GM12801 (cell line): ENCODE measurements around the gene ULBP1.

ENCODE experiments used
- CTCF ChIP-seq: IDR thresholded peaks from one replicate; pipeline ENCODE4 v1.5.1; 2011; ENCODE audit warnings: control low read depth; ENCODE audit not compliant: insufficient read length; ENCODE audit errors: extremely low read depth

ULBP1 gene, protein sequence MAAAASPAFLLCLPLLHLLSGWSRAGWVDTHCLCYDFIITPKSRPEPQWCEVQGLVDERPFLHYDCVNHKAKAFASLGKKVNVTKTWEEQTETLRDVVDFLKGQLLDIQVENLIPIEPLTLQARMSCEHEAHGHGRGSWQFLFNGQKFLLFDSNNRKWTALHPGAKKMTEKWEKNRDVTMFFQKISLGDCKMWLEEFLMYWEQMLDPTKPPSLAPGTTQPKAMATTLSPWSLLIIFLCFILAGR

GRCh38 chr6:149963462-149964307, at the start of gene ULBP1:
TSS of gene ULBP1 (plus strand) at chr6:149963943. CDS start at chr6:149964050, 107 bp downstream.
- no peak for TF ChIP-seq CTCF

- no peak for TF ChIP-seq CTCF
Measured at GRCh38 chr6:149915970-149916865, 47.5 kb upstream of the ULBP1 start.

DNA sequence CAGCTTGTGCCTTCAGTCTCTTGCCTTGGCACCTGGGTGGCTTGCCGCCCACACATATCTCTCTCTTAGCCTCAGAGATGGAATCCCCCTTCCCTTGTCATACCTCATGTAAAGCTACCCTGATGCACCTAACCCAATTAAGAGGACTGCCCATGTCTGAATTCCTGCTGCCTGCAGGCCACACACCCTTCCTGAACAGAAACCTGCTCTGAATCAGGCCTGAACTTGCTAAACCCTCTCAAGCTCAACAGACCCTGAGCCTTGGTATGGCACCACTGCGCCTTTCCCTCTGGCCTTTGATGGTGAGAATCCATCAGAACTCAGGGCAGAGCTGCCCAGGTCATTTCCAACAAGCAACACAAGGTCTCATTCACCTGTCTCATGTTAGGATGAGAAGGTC, 46.1 kb upstream of the ULBP1 start:
- TF ChIP-seq CTCF = no peak

GRCh38 chr6:149918151-149918905, 45.4 kb upstream of the ULBP1 start:
- no peak for TF ChIP-seq CTCF

- no peak for TF ChIP-seq CTCF
Measured at GRCh38 chr6:149919834-149920225, 43.9 kb upstream of the ULBP1 start.

GRCh38 chr6:149921361-149921760, 42.4 kb upstream of the ULBP1 start:
- no peak for TF ChIP-seq CTCF
